Measurements from ENCODE around the gene GPBP1L1. TPM values are rescaled to one million over a fixed set of nuclear protein-coding genes. Genes with fewer than 3 reads are reported as not detected.
A peak's percentile ranks its signal among the peaks of the same experiment; 100 is the strongest.

Gene GPBP1L1
- total and polyA plus RNA-seq, 9 of the 15 experiments (the other 6 are each of a cell fraction or from before 2014, with no cell fraction given): 86.0 to 216 (median 138) TPM

GRCh38 chr1:45612941-45613579 lies 73.3 kb downstream of the GPBP1L1 start:
- Histone ChIP-seq H3K36me3 (ENCODE audit: control insufficient read depth, insufficient read depth, low read length) (peaks cover 94% of the 10 kb centered on the region), H3K9me3 (replicated peaks; ENCODE audit: control insufficient read depth, insufficient read depth, low read depth, low read length) (no peaks in the 10 kb centered on the region), H3K9me1 (ENCODE audit: control insufficient read depth, insufficient read depth, low read length) (no peaks in the 10 kb centered on the region), H3K27ac (ENCODE audit: extremely low read depth, low read depth, low read length) (no peak overlapping the region), H3K9ac (ENCODE audit: insufficient read depth in 1 of 2, low read depth in 2 of 2, low read length in 2 of 2) (no peak overlapping the region), H3K27me3 (ENCODE audit: control insufficient read depth in 2 of 2, insufficient read depth in 2 of 2, low read length in 2 of 2) (no peaks in the 10 kb centered on the region), H3K4me2 (ENCODE audit: insufficient read depth, low read length) (no peak overlapping the region), H3K79me2 (ENCODE audit: control insufficient read depth, insufficient read depth, low read length) (peaks cover 18% of the 10 kb centered on the region; the same call in 2 of the 3 replicates), H2AFZ (ENCODE audit: low read depth, low read length) (no peak overlapping the region), H3K4me1 (replicated peaks in 1 of 2; ENCODE audit: control insufficient read depth in 2 of 2, insufficient read depth in 2 of 2, low read length in 2 of 2) (no peaks in the 10 kb centered on the region), H3K4me3 (no peak overlapping the region), H4K20me1 (replicated peaks; ENCODE audit: control insufficient read depth, insufficient read depth, low read length) (no peaks in the 10 kb centered on the region)
- no TSS peak for BruUV-seq (replicated peaks)
- ChIA-PET CTCF (ENCODE audit: low intra/inter-chr PET ratio) (no interaction called here), POLR2A (interaction anchor here (0.6 to 1.2 kb wide), 4 partner anchors 11 to 185 kb away, joined by 3 to 4 read pairs (median 4); partner anchors contain the start of genes CCDC17 and NASP)
- DNase-seq (ENCODE audit: extremely low read depth in 1 of 4, low spot score in 3 of 4) (no peak), ATAC-seq (no peak), FAIRE-seq (no peak)
- TF ChIP-seq PML (IDR thresholded peaks at IDR 0.05; ENCODE audit: low read length) (peak; percentile 19; the same call in 1 of the 2 replicates), SIX5 (IDR thresholded peaks at IDR 0.05; ENCODE audit: borderline replicate concordance in 1 of 2, insufficient read depth in 1 of 2, low read depth in 1 of 2, low read length in 2 of 2) (no peak)
- in situ Hi-C loops (cut with MboI) (no loop called here), intact Hi-C loops (cut with micrococcal nuclease) (no loop called here)
- 78% methylated on average over 8 of the region's 8 CpGs for WGBS (ENCODE audit: insufficient coverage, low coverage, missing lambda C conversion rate)

DNA sequence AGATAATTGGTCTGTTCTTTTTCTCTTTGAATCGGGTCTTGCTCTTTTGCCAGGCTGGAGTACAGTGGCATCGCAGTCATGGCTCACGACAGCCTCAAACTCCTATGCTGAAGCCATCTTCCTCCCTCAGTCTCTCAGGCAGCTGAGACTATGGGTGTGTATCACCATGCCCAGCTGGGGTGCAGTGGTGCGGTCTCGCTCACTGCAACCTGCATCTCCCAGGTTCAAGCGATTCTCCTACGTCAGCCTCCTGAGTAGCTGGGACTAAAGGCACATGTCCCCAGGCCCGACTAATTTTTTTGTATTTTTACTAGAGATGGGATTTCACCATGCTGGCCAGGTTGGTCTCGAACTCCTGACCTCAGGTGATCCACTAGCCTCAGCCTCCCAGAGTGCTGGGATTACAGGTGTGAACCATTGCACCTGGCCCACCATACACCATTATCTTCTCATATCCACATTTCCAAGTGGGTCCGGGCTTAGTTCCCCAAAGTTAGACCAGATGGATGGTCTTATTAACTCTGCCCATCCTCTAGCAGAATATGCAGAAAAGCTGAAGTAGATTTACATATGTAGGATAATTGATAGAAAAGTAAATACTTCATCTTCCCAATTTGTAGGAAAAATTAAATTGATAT lies 75.6 kb downstream of the GPBP1L1 start:
- no peaks in the 10 kb centered on the region for H3K4me1 ChIP-seq (replicated peaks in 1 of 2; ENCODE audit: control insufficient read depth in 2 of 2, insufficient read depth in 2 of 2, low read length in 2 of 2)
- H3K4me2 ChIP-seq (ENCODE audit: insufficient read depth, low read length): no peak overlapping the region
- no peaks in the 10 kb centered on the region for H3K27me3 ChIP-seq (ENCODE audit: control insufficient read depth in 2 of 2, insufficient read depth in 2 of 2, low read length in 2 of 2)
- BruUV-seq (replicated peaks): no TSS peak
- WGBS (ENCODE audit: insufficient coverage, low coverage, missing lambda C conversion rate): 97% methylated on average over 9 of the region's 10 CpGs
- intact Hi-C loops (cut with micrococcal nuclease): no loop called here
- no peak for DNase-seq (ENCODE audit: extremely low read depth in 1 of 4, low spot score in 3 of 4)
- H3K79me2 ChIP-seq (ENCODE audit: control insufficient read depth, insufficient read depth, low read length): peaks cover 36% of the 10 kb centered on the region
- TF ChIP-seq POLR2B (IDR thresholded peaks at IDR 0.05; ENCODE audit: low read depth, partially characterized antibody) (peak; percentile 31), SUPT5H (IDR thresholded peaks at IDR 0.05) (peak; percentile 38), GMEB1 (CRISPR knock-in tag; IDR thresholded peaks at IDR 0.05) (no peak), POLR2AphosphoS5 (IDR thresholded peaks at IDR 0.05; ENCODE audit: control insufficient read depth, insufficient read depth, low read depth, low read length) (0 out of 2 replicates have a peak, but pooled peaks have one; percentile 33), POLR2A (conservative IDR thresholded peaks at IDR 0.05) (peak; percentile 23), SIN3A (IDR thresholded peaks at IDR 0.05; ENCODE audit: borderline replicate concordance in 2 of 2, control insufficient read depth in 1 of 2, low read depth in 2 of 2, low read length in 2 of 2) (0 out of 4 replicates have a peak, but pooled peaks of 1 of the 2 experiments have one; percentile 30), GTF2A2 (tag; IDR thresholded peaks at IDR 0.05) (no peak)
- no peaks in the 10 kb centered on the region for H3K9me1 ChIP-seq (ENCODE audit: control insufficient read depth, insufficient read depth, low read length)
- H3K9ac ChIP-seq (ENCODE audit: insufficient read depth in 1 of 2, low read depth in 2 of 2, low read length in 2 of 2): no peak overlapping the region
- no peak overlapping the region for H3K4me3 ChIP-seq
- ChIA-PET POLR2A (interaction anchor here (1.0 kb wide), 1 partner anchor 13 kb away, joined by 4 read pairs; the partner anchor contains the start of gene CCDC17), CTCF (ENCODE audit: low intra/inter-chr PET ratio) (no interaction called here)
- H3K36me3 ChIP-seq (ENCODE audit: control insufficient read depth, insufficient read depth, low read length): peaks cover 95% of the 10 kb centered on the region
- FAIRE-seq: no peak
- in situ Hi-C loops (cut with MboI): no loop called here
- ATAC-seq: peak; percentile 8; the same call in 2 of the 3 replicates
- no peaks in the 10 kb centered on the region for H3K9me3 ChIP-seq (replicated peaks; ENCODE audit: control insufficient read depth, insufficient read depth, low read depth, low read length)
- no peak overlapping the region for H3K27ac ChIP-seq (ENCODE audit: extremely low read depth, low read depth, low read length)
- H2AFZ ChIP-seq (ENCODE audit: low read depth, low read length): no peak overlapping the region
- no peaks in the 10 kb centered on the region for H4K20me1 ChIP-seq (replicated peaks; ENCODE audit: control insufficient read depth, insufficient read depth, low read length)

All from K562 (cell line).